NCI-H748 treated with DMSO at 0.1 percent for 48 hours (cell line): ENCODE data around the gene SLC25A17.
"Not testable (repeated sequence)": the region's sequence is repeated elsewhere in the genome, so short reads cannot be mapped to it uniquely, and the experiment has no call there.

Source experiments
- DNase-seq: peaks from one replicate; lab custom pipeline; 2025; lab: John Stamatoyannopoulos, UW

SLC25A17 gene

DNA sequence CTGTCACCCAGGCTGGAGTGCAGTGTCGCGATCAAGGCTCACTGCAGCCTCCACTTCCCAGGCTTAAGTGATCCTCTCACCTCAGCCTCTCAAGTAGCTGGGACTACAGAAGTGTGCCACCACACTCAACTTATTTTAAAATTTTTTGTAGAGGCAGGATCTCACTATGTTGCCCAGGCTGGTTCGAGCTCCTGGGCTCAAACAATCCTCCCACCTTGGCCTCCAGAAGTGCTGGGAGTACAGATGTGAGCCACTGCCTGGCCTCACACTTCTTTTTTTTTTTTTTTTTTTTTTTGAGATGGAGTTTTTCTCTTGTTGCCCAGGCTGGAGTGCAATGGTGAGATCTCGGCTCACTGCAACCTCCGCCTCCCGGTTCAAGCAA lies 99.0 kb downstream of the SLC25A17 start:
- not testable (repeated sequence) for DNase-seq
